Adipocyte (in vitro differentiated cells): ENCODE measurements around the gene WFDC6.

Source experiments
- DNase-seq: peaks from one replicate; pipeline ENCODE4 v3.0.0-alpha.2; 2015; ENCODE audit warnings: low read depth
- H3K27me3 ChIP-seq: replicated peaks from 2 replicates; pipeline ENCODE4 v1.7.0; 2013; ENCODE audit warnings: mild to moderate bottlenecking, low read length, moderate library complexity; ENCODE audit not compliant: control insufficient read depth, insufficient read depth
- H3K36me3 ChIP-seq: 2 replicates; pipeline ENCODE4 v1.7.0; 2013; ENCODE audit warnings: low read length, mild to moderate bottlenecking, moderate library complexity; ENCODE audit not compliant: control insufficient read depth, insufficient read depth, severe bottlenecking
- H3K4me1 ChIP-seq: 2 replicates; pipeline ENCODE4 v1.7.0; 2013; ENCODE audit warnings: mild to moderate bottlenecking, low read length, moderate library complexity; ENCODE audit not compliant: control insufficient read depth, insufficient read depth
- H3K4me3 ChIP-seq: 2 replicates; pipeline ENCODE4 v1.7.0; 2013; ENCODE audit warnings: mild to moderate bottlenecking, low read length, moderate library complexity
- H3K9ac ChIP-seq: 2 replicates; pipeline ENCODE4 v1.7.0; 2013; ENCODE audit warnings: mild to moderate bottlenecking, low read length, moderate library complexity
- H3K9me3 ChIP-seq: 2 replicates; pipeline ENCODE4 v1.7.0; 2013; ENCODE audit warnings: mild to moderate bottlenecking, low read length, moderate library complexity; ENCODE audit not compliant: control insufficient read depth

The WFDC6 gene

GRCh38 chr20:45555198-45555597 is 15.9 kb upstream of the WFDC6 start:
- Histone ChIP-seq H3K9me3 (peaks cover 3% of the 10 kb centered on the region), H3K36me3 (no peaks in the 10 kb centered on the region), H3K4me1 (no peaks in the 10 kb centered on the region), H3K4me3 (no peak overlapping the region), H3K9ac (no peak overlapping the region), H3K27me3 (peaks cover 11% of the 10 kb centered on the region)
- DNase-seq = no peak

GRCh38 chr20:45552456-45552855 is 13.2 kb upstream of the WFDC6 start:
- H3K4me3 ChIP-seq = no peak overlapping the region
- no peak overlapping the region for H3K9ac ChIP-seq
- H3K9me3 ChIP-seq = peaks cover 3% of the 10 kb centered on the region
- H3K27me3 ChIP-seq = peaks cover 4% of the 10 kb centered on the region
- H3K4me1 ChIP-seq = no peaks in the 10 kb centered on the region
- H3K36me3 ChIP-seq = no peaks in the 10 kb centered on the region
- DNase-seq = no peak

GRCh38 chr20:45550765-45551164 is 11.5 kb upstream of the WFDC6 start:
- no peak for DNase-seq
- no peak overlapping the region for H3K4me3 ChIP-seq
- peaks cover 4% of the 10 kb centered on the region for H3K27me3 ChIP-seq
- no peaks in the 10 kb centered on the region for H3K36me3 ChIP-seq
- H3K9me3 ChIP-seq = peaks cover 3% of the 10 kb centered on the region
- no peaks in the 10 kb centered on the region for H3K4me1 ChIP-seq
- no peak overlapping the region for H3K9ac ChIP-seq

DNA sequence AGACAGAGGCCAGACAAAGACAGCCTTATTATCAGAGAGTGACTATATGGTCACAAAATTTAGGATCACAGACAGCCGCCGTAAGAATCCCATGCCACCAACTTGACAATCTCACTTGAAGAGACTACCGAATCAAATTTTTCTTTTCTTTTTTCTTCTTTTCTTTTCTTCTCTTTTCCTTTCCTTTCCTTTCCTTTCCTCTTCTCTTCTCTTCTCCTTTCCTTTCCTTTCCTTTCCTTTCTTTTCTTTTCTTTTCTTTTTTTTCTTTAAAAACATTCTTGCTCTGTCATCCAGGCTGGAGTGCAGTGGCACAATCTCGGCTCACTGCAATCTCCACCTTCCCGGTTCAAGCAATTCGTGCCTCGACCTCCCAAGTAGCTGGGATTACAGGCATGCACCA is 9.1 kb upstream of the WFDC6 start:
- Histone ChIP-seq H3K9me3 (peaks cover 3% of the 10 kb centered on the region), H3K36me3 (no peaks in the 10 kb centered on the region), H3K4me3 (no peak overlapping the region), H3K27me3 (peaks cover 6% of the 10 kb centered on the region), H3K9ac (no peak overlapping the region), H3K4me1 (no peaks in the 10 kb centered on the region)
- no peak for DNase-seq

GRCh38 chr20:45547206-45547770 is 8.0 kb upstream of the WFDC6 start, which contains the start of gene EPPIN:
Gene EPPIN (minus strand): TSS chr20:45547401. CDS start chr20:45547357, 44 bp downstream.
- Histone ChIP-seq H3K4me1 (no peaks in the 10 kb centered on the region), H3K36me3 (no peaks in the 10 kb centered on the region), H3K9me3 (peaks cover 3% of the 10 kb centered on the region), H3K4me3 (no peak within 1 kb of the TSS), H3K27me3 (peaks cover 18% of the 10 kb centered on the region), H3K9ac (no peak within 1 kb of the TSS)
- no peak for DNase-seq

- Histone ChIP-seq H3K4me3 (no peak overlapping the region), H3K36me3 (no peaks in the 10 kb centered on the region), H3K27me3 (peaks cover 27% of the 10 kb centered on the region), H3K4me1 (no peaks in the 10 kb centered on the region), H3K9me3 (peaks cover under 1% of the 10 kb centered on the region), H3K9ac (no peak overlapping the region)
- DNase-seq = peak; percentile 55
Observed at GRCh38 chr20:45545754-45546453, 6.6 kb upstream of the WFDC6 start.

DNA sequence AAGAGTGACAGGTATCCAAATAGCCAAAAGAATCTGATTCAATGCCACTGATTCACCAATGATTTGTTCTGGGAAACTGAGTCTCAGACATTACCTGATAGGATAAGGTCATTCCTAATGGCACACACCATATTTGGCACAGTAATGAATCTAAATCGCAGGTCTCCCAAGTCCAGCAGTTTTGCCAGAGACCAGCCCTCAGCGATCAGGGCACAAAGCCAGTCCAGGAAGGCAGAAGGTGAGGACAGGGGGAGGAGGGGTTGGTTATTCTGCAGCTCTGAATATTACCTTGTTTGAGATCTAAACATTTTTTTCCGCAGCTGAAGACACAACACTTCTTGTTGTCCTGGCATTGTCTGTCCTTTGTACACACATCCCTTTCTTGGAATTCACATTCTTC is 6.1 kb upstream of the WFDC6 start:
- H3K4me1 ChIP-seq = no peaks in the 10 kb centered on the region
- no peaks in the 10 kb centered on the region for H3K9me3 ChIP-seq
- no peaks in the 10 kb centered on the region for H3K36me3 ChIP-seq
- H3K4me3 ChIP-seq = no peak overlapping the region
- H3K9ac ChIP-seq = no peak overlapping the region
- no peak for DNase-seq
- peaks cover 27% of the 10 kb centered on the region for H3K27me3 ChIP-seq

DNA sequence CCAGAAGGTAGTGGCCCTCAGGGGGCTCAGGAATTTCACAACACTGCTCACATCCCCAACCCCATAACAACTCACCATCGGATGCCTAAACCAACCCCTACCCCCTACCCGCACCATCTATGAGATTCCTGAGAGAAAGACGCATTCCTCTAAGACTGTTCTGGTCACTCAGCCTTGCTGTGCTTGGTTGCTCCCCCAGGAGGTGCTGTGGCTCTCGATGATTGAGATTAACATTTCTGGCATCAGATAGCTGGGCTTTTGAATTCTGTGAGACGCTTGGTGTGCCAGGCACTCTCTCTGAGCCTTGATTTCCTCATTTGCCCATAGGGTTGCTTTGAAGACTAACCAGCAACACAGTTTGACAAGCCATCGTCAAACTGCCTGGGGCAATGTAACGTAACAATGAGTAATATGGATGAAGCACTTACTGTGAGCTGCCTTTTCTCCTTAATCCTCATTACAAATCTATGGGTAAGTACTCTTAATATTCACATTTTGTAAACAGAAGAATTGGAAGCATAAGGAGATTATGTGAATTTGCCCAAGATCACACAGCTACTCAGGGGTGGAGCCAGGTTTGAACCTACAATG is 978 bp downstream of the WFDC6 start:
- peaks cover 84% of the 10 kb centered on the region for H3K27me3 ChIP-seq
- H3K9ac ChIP-seq = no peak overlapping the region
- peak; percentile 1 for DNase-seq
- no peaks in the 10 kb centered on the region for H3K36me3 ChIP-seq
- no peaks in the 10 kb centered on the region for H3K4me1 ChIP-seq
- no peaks in the 10 kb centered on the region for H3K9me3 ChIP-seq
- H3K4me3 ChIP-seq = no peak overlapping the region

- DNase-seq = no peak
- Histone ChIP-seq H3K9me3 (no peaks in the 10 kb centered on the region), H3K27me3 (peaks cover 41% of the 10 kb centered on the region), H3K9ac (no peak overlapping the region), H3K36me3 (no peaks in the 10 kb centered on the region), H3K4me1 (no peaks in the 10 kb centered on the region), H3K4me3 (no peak overlapping the region)
Observed at GRCh38 chr20:45527294-45527693, 12.0 kb downstream of the WFDC6 start.

DNA sequence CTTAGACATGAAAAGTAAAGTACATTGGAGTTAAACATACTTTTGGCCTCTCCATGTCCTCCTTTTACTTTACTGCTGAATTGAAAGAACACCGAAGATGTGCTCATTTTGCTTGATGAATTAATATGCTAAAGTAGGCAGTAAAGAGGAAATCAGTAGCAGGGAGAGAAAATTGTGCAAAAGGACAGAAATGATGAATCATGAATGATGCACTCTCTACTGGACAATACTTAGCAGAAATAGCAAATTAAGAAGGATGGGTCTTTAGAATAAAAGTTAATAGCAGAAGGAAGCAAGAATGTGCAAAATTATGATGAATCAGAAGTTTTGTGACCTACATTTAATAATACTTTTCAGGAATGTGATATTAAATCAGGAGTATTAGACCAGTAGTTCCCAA is 15.5 kb downstream of the WFDC6 start:
- peaks cover 5% of the 10 kb centered on the region for H3K9me3 ChIP-seq
- no peak for DNase-seq
- H3K27me3 ChIP-seq = peaks cover 31% of the 10 kb centered on the region
- H3K9ac ChIP-seq = no peak overlapping the region
- H3K36me3 ChIP-seq = no peaks in the 10 kb centered on the region
- no peaks in the 10 kb centered on the region for H3K4me1 ChIP-seq
- H3K4me3 ChIP-seq = no peak overlapping the region

GRCh38 chr20:45518282-45518681 is 21.0 kb downstream of the WFDC6 start:
- no peak overlapping the region for H3K4me3 ChIP-seq
- no peak overlapping the region for H3K9ac ChIP-seq
- H3K27me3 ChIP-seq = peaks cover 33% of the 10 kb centered on the region
- H3K4me1 ChIP-seq = peaks cover 11% of the 10 kb centered on the region
- peaks cover 5% of the 10 kb centered on the region for H3K9me3 ChIP-seq
- no peaks in the 10 kb centered on the region for H3K36me3 ChIP-seq
- DNase-seq = no peak
